ENCODE measurements around the gene CIBAR2.

DNA sequence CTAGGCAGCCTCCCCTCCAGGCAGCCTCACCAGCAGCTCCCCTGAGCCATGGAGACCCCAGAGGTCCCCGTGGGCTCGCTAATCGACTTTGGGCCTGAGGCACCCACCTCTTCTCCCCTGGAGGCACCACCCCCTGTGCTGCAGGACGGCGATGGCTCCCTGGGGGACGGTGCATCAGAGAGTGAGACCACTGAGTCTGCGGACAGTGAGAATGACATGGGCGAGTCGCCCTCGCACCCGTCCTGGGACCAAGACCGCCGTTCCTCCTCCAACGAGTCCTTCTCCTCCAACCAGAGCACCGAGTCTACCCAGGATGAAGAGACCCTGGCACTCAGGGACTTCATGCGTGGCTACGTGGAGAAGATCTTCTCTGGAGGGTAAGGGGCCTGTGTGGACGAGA lies 45.2 kb downstream of the CIBAR2 start:
- TF ChIP-seq, protein P1, sequence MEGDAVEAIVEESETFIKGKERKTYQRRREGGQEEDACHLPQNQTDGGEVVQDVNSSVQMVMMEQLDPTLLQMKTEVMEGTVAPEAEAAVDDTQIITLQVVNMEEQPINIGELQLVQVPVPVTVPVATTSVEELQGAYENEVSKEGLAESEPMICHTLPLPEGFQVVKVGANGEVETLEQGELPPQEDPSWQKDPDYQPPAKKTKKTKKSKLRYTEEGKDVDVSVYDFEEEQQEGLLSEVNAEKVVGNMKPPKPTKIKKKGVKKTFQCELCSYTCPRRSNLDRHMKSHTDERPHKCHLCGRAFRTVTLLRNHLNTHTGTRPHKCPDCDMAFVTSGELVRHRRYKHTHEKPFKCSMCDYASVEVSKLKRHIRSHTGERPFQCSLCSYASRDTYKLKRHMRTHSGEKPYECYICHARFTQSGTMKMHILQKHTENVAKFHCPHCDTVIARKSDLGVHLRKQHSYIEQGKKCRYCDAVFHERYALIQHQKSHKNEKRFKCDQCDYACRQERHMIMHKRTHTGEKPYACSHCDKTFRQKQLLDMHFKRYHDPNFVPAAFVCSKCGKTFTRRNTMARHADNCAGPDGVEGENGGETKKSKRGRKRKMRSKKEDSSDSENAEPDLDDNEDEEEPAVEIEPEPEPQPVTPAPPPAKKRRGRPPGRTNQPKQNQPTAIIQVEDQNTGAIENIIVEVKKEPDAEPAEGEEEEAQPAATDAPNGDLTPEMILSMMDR (conservative IDR thresholded peaks at IDR 0.05; ENCODE audit: low read length): no peak
- no peak for TF ChIP-seq EZH2phosphoT487 (IDR thresholded peaks at IDR 0.05; ENCODE audit: borderline replicate concordance, low read depth, low read length)

Measured in OCI-LY7 (cell line).